AG04449 (cell line): ENCODE data around the gene FAM200A.

Experiments used
- CTCF ChIA-PET: fragments of 350-600 bp; formaldehyde crosslinking; extraction: SDS; loops from one replicate; lab custom pipeline; 2021; ENCODE audit warnings: antibody characterized with exemption; lab: Yijun Ruan, JAX
- POLR2A ChIA-PET: fragments of 400-600, 350-600 bp; formaldehyde crosslinking; extraction: SDS; loops from one replicate; lab custom pipeline; 2020; ENCODE audit warnings: antibody characterized with exemption, inconsistent platforms; lab: Yijun Ruan, JAX
- DNase-seq: peaks from one replicate; pipeline ENCODE4 v3.0.0-alpha.2; 2010; ENCODE audit warnings: low read depth, low spot score
- H3K4me3 ChIP-seq: 2 replicates; pipeline ENCODE4 v1.5.1; 2011; ENCODE audit warnings: low read depth, mild to moderate bottlenecking, control low read depth, low read length
- TF ChIP-seq, protein P1 (sequence below): IDR thresholded peaks from one replicate; pipeline ENCODE4 v1.5.1; 2011; ENCODE audit warnings: mild to moderate bottlenecking, moderate library complexity, low read length, control low read depth, inconsistent platforms; ENCODE audit not compliant: insufficient read depth; ENCODE audit errors: missing control alignments

The FAM200A gene

DNA sequence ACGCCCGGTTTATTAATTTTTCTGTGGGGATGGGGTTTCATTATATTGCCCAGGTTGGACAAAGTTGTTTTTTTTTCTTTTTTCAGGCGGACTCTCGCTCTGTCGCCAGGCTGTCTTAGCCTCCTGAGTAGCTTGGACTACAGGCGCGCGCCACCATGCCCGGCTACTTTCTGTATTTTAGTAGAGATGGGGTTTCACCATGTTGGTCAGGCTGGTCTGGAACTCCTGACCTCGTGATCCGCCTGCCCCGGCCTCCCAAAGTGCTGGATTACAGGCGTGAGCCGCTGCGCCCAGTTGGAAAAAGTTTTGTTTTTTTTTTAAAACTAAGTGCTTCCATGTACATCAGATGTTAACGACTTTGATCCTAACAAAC is 51.3 kb downstream of the FAM200A start:
- TF ChIP-seq, protein P1, sequence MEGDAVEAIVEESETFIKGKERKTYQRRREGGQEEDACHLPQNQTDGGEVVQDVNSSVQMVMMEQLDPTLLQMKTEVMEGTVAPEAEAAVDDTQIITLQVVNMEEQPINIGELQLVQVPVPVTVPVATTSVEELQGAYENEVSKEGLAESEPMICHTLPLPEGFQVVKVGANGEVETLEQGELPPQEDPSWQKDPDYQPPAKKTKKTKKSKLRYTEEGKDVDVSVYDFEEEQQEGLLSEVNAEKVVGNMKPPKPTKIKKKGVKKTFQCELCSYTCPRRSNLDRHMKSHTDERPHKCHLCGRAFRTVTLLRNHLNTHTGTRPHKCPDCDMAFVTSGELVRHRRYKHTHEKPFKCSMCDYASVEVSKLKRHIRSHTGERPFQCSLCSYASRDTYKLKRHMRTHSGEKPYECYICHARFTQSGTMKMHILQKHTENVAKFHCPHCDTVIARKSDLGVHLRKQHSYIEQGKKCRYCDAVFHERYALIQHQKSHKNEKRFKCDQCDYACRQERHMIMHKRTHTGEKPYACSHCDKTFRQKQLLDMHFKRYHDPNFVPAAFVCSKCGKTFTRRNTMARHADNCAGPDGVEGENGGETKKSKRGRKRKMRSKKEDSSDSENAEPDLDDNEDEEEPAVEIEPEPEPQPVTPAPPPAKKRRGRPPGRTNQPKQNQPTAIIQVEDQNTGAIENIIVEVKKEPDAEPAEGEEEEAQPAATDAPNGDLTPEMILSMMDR, result no peak
- POLR2A ChIA-PET, result interaction anchor here (0.7 to 1.9 kb wide), 5 partner anchors 10 to 428 kb away, joined by 3 to 5 read pairs (median 4); partner anchors contain the start of genes CPSF4, PTCD1 and ZSCAN25

DNA sequence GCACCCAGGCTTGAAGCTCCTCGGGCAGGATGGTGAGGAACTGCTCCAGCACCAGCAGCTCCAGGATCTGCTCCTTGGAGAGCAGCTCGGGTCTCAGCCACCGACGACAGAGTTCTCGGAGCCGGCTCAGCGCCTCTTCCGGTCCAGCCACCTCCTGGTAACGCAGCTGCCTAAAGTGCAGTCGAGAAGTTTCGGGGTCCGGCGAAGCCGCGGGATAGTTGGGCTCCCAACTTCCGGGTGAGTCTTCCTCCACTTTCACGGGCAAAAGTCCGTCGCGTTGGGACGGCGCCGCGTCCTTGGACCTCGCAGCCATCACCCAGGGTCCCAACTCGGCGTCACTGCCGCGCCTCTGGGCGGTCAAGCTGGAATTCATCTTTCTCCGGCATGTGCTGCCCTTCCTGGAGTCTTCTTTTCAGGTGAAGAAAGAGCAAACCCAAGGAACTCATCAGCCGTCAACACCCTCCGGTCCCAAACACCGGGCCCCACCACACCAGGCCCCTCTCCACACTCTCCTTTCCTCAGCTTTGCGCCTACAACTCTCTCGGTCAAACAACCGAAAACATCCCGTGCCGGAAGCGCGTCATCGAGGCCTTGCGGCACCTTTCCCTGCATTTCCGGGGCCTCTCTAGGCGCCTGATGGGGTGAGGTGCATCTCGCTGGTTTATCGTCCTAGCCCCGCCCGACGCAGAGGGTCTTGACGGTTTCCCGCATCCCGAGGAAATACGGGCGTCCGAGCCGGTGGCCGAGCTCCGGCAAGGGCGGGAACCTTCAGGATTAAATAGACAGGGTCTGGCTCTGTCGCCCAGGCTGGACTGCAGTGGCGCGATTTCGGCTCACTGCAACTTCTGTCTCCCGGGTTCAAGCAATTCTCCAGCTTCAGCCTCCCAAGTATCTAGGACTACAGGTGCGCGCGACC is 51.9 kb downstream of the FAM200A start, which contains the start of gene ZNF394:
TSS of gene ZNF394 (minus strand) at position 561 of the 916 bp plus-strand sequence. CDS start at position 373, 188 bp downstream.
- H3K4me3 ChIP-seq, result peak within 1 kb of the TSS; percentile 93
- peak; percentile 44 for DNase-seq
- ChIA-PET CTCF (interaction anchor here (1.0 to 1.8 kb wide), 2 partner anchors 26 to 118 kb away, joined by 3 to 5 read pairs; no protein-coding TSS in a partner anchor), POLR2A (interaction anchor here (0.7 to 1.9 kb wide), 6 partner anchors 11 to 429 kb away, joined by 3 to 5 read pairs (median 4); partner anchors contain the start of genes CPSF4, PTCD1 and ZSCAN25)
- TF ChIP-seq, protein P1, result no peak

More for the DNA sequence above, 51.3 kb downstream of the FAM200A start:
- DNase-seq, result no peak
- CTCF ChIA-PET, result interaction anchor here (1.8 kb wide), 1 partner anchor 27 kb away, joined by 5 read pairs; no protein-coding TSS in a partner anchor
- H3K4me3 ChIP-seq, result peak overlapping the region; percentile 93

DNA sequence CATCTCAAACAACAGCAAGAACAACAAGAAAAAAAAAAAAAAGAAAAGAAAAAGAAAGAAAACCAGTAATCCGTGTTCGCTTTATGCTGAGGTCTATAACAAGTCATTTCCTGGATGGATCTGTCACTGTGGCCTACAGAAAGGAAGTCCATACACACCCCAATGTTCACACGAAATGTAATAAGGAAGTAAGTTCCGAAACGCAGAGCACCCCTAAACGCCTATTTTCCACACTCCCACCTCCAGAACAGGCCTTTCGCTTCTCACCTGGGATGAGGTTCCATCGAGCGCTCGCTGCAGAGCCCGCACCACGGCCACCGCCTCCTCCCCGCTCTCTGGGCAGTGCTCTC is 52.6 kb downstream of the FAM200A start:
- ChIA-PET POLR2A (interaction anchor here (0.7 to 1.5 kb wide), 3 partner anchors 12 to 59 kb away, joined by 3 to 4 read pairs (median 4); no protein-coding TSS in a partner anchor), CTCF (interaction anchor here (1.0 to 1.8 kb wide), 2 partner anchors 25 to 119 kb away, joined by 3 to 5 read pairs; no protein-coding TSS in a partner anchor)
- peak overlapping the region; percentile 93 for H3K4me3 ChIP-seq
- no peak for DNase-seq
- TF ChIP-seq, protein P1, result no peak

DNA sequence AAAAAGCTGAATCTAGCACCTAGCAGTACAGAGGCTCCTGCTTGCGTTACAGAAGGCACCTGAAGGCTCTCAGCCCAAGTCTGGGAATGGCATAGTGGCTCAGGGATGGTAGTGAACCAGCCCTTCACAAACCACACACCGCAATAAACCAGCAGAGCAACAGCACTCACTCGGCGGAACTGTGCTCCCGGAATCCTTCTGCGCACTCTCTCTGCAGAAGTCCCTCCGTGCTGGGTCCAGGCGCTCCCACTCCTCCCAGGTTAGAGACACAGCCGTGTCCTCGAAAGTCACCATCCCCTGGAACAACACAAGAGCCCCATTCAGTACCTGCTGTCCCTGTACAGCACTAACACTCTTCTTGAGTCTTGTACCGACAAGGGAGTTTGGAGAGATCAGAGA is 53.4 kb downstream of the FAM200A start:
- no peak for DNase-seq
- POLR2A ChIA-PET, result no interaction called here

DNA sequence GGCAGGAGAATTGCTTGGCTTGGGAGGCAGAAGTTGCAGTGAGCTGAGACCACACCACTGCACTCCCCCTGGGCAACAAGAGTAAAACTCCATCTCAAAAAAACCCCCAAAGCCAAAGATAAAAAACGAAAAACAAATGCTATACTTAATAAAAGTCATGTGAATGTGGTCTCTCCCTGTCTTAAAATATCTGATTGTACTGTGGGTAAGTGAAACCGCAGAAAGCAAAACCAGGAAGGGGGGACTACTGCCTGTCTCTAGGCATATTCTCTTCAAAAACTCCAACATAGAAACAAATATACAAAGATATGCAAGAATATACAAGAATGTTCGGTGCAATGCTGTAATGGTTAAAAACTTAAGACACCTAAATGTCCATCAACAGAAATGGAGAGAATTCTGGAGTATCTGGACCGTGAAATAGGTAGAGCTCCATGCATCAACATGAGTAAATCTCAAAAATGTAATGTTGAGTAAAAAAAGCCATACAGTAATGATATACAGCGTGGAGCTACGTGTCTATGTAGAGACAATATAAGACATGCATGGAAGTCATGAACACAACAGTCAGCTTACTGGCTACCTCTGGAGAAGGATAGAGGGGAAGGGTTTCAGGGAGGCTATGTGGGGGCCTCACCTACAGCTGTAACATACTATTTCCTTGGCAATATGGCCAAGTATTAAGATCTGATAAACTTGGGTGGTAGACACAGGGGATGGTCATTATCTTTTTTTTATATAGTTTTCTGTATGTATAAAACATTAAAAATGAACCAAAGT is 54.0 kb downstream of the FAM200A start:
- TF ChIP-seq, protein P1, result no peak
- no peak for DNase-seq
- CTCF ChIA-PET, result interaction anchor here (1.2 kb wide), 1 partner anchor 11 kb away, joined by 3 read pairs; no protein-coding TSS in a partner anchor
- POLR2A ChIA-PET, result no interaction called here
- peak overlapping the region; percentile 93 for H3K4me3 ChIP-seq

More for the DNA sequence above, 53.4 kb downstream of the FAM200A start:
- CTCF ChIA-PET, result no interaction called here
- H3K4me3 ChIP-seq, result peak overlapping the region; percentile 93
- TF ChIP-seq, protein P1, result no peak
